Chondrocyte (in vitro differentiated cells): Measurements from ENCODE around the gene BMP6. TPM values are rescaled to one million over a fixed set of nuclear protein-coding genes. Genes with fewer than 3 reads are reported as not detected.

Experiments
- DNase-seq: peaks from one replicate; pipeline ENCODE4 v3.0.0; 2021; ENCODE audit warnings: mixed read lengths, low spot score
- H3K27ac Mint-ChIP-seq: one replicate; pipeline ENCODE4 v1.8.0; 2021; ENCODE audit warnings: mild to moderate bottlenecking, moderate library complexity, mixed read lengths; ENCODE audit not compliant: unreplicated experiment
- H3K27me3 Mint-ChIP-seq: 2 replicates; pipeline ENCODE4 v1.8.0; 2021; ENCODE audit warnings: low read depth, mixed read lengths
- H3K36me3 Mint-ChIP-seq: 2 replicates; pipeline ENCODE4 v1.8.0; 2021; ENCODE audit warnings: low read depth, mixed read lengths
- H3K4me1 Mint-ChIP-seq: 2 replicates; pipeline ENCODE4 v1.8.0; 2021; ENCODE audit warnings: low read depth, mild to moderate bottlenecking, mixed read lengths
- H3K4me3 Mint-ChIP-seq: one replicate; pipeline ENCODE4 v1.8.0; 2021; ENCODE audit warnings: mild to moderate bottlenecking, moderate library complexity, mixed read lengths; ENCODE audit not compliant: unreplicated experiment
- H3K9me3 Mint-ChIP-seq: 2 replicates; pipeline ENCODE4 v1.8.0; 2021; ENCODE audit warnings: low read depth, mixed read lengths
- CTCF ChIP-seq: fragments of 200-600 bp; sonication (generic); IDR thresholded peaks from 2 replicates; pipeline ENCODE4 v1.5.0; 2021; ENCODE audit warnings: antibody characterized with exemption, mild to moderate bottlenecking, moderate library complexity
- total RNA-seq: library from RNA; stranded (reverse); gene quantifications from 3 replicates; pipeline ENCODE4 v1.2.1, GENCODE V29; 2021

The BMP6 gene
- total RNA-seq, 1 donor from 2014 or later, result 0.50 TPM

GRCh38 chr6:7747016-7747415 lies 21.1 kb downstream of the BMP6 start:
- Mint-ChIP-seq H3K4me3 (no peak overlapping the region), H3K36me3 (peaks cover 4% of the 10 kb centered on the region), H3K27me3 (peaks cover 61% of the 10 kb centered on the region), H3K9me3 (no peaks in the 10 kb centered on the region), H3K27ac (no peak overlapping the region), H3K4me1 (no peaks in the 10 kb centered on the region)
- TF ChIP-seq CTCF, result no peak
- no peak for DNase-seq

GRCh38 chr6:7747433-7747832 lies 21.5 kb downstream of the BMP6 start:
- Mint-ChIP-seq H3K4me1 (no peaks in the 10 kb centered on the region), H3K27ac (no peak overlapping the region), H3K36me3 (peaks cover 4% of the 10 kb centered on the region), H3K4me3 (no peak overlapping the region), H3K27me3 (peaks cover 61% of the 10 kb centered on the region), H3K9me3 (no peaks in the 10 kb centered on the region)
- no peak for TF ChIP-seq CTCF
- DNase-seq, result no peak

- peaks cover 60% of the 10 kb centered on the region for H3K27me3 Mint-ChIP-seq
- no peak overlapping the region for H3K4me3 Mint-ChIP-seq
- peaks cover 4% of the 10 kb centered on the region for H3K36me3 Mint-ChIP-seq
- H3K9me3 Mint-ChIP-seq, result no peaks in the 10 kb centered on the region
- H3K4me1 Mint-ChIP-seq, result no peaks in the 10 kb centered on the region
- TF ChIP-seq CTCF, result no peak
- no peak for DNase-seq
- H3K27ac Mint-ChIP-seq, result no peak overlapping the region
These were observed 22.1 kb downstream of the BMP6 start for GRCh38 chr6:7747901-7748504.

GRCh38 chr6:7749478-7749877 lies 23.6 kb downstream of the BMP6 start:
- no peak overlapping the region for H3K4me3 Mint-ChIP-seq
- DNase-seq, result no peak

GRCh38 chr6:7750197-7750596 lies 24.3 kb downstream of the BMP6 start:
- no peaks in the 10 kb centered on the region for H3K9me3 Mint-ChIP-seq
- no peak for TF ChIP-seq CTCF
- H3K27me3 Mint-ChIP-seq, result peaks cover 59% of the 10 kb centered on the region
- H3K36me3 Mint-ChIP-seq, result peaks cover 4% of the 10 kb centered on the region
- no peak for DNase-seq
- H3K4me1 Mint-ChIP-seq, result no peaks in the 10 kb centered on the region
- no peak overlapping the region for H3K27ac Mint-ChIP-seq
- no peak overlapping the region for H3K4me3 Mint-ChIP-seq

More at GRCh38 chr6:7749478-7749877, 23.6 kb downstream of the BMP6 start:
- H3K4me1 Mint-ChIP-seq, result no peaks in the 10 kb centered on the region
- TF ChIP-seq CTCF, result no peak
- H3K9me3 Mint-ChIP-seq, result no peaks in the 10 kb centered on the region
- H3K27ac Mint-ChIP-seq, result no peak overlapping the region
- peaks cover 4% of the 10 kb centered on the region for H3K36me3 Mint-ChIP-seq
- H3K27me3 Mint-ChIP-seq, result peaks cover 61% of the 10 kb centered on the region
